Activated T-cell treated with anti-CD3 and anti-CD28 coated beads for 24 hours (primary cell): ENCODE measurements around the gene MRPL49.

Experiments used
- DNase-seq: peaks from one replicate; pipeline ENCODE4 v3.0.0-alpha.2; 2020; ENCODE audit warnings: low read depth

The MRPL49 gene

GRCh38 chr11:65121865-65122696, at the start of gene MRPL49, which contains the start of gene FAU:
Gene MRPL49 (plus strand): TSS chr11:65122321. CDS start chr11:65122347, 26 bp downstream.
Gene FAU (minus strand): TSS chr11:65122134. CDS start chr11:65121813, 321 bp downstream.
- peak; percentile 98 for DNase-seq

- DNase-seq = no peak
Measured at GRCh38 chr11:65072631-65072966, 49.5 kb upstream of the MRPL49 start.

- no peak for DNase-seq
Measured at GRCh38 chr11:65077451-65077850, 44.7 kb upstream of the MRPL49 start.

- peak; percentile 54 for DNase-seq
Measured at GRCh38 chr11:65078151-65078550, 44.0 kb upstream of the MRPL49 start.

GRCh38 chr11:65078786-65079342, 43.3 kb upstream of the MRPL49 start:
- no peak for DNase-seq

GRCh38 chr11:65083134-65083833, 38.8 kb upstream of the MRPL49 start:
- DNase-seq = no peak

GRCh38 chr11:65083834-65084597, 38.1 kb upstream of the MRPL49 start, which contains the start of the genes CDCA5 and ZFPL1:
Gene CDCA5 (minus strand): TSS chr11:65084040. CDS start chr11:65083978, 62 bp downstream.
Gene ZFPL1 (plus strand): TSS chr11:65084222. CDS start chr11:65084699, 477 bp downstream.
- DNase-seq = peak; percentile 94

GRCh38 chr11:65084598-65085375, 37.3 kb upstream of the MRPL49 start:
- no peak for DNase-seq

GRCh38 chr11:65085446-65085845, 36.7 kb upstream of the MRPL49 start:
- no peak for DNase-seq

GRCh38 chr11:65086809-65087208, 35.3 kb upstream of the MRPL49 start:
- DNase-seq = no peak

- no peak for DNase-seq
Measured at GRCh38 chr11:65087216-65087615, 34.9 kb upstream of the MRPL49 start.

GRCh38 chr11:65087827-65088226, 34.3 kb upstream of the MRPL49 start:
- no peak for DNase-seq

- DNase-seq = no peak
Measured at GRCh38 chr11:65089621-65090020, 32.5 kb upstream of the MRPL49 start.

GRCh38 chr11:65090628-65091027, 31.5 kb upstream of the MRPL49 start:
- no peak for DNase-seq

- DNase-seq = no peak
Measured at GRCh38 chr11:65095427-65095826, 26.7 kb upstream of the MRPL49 start.

- DNase-seq = peak; percentile 77
Measured at GRCh38 chr11:65095974-65096806, 25.9 kb upstream of the MRPL49 start, which contains the start of gene VPS51. Gene VPS51 (plus strand): TSS chr11:65096214. CDS start chr11:65096251, 37 bp downstream.

- DNase-seq = no peak
Measured at GRCh38 chr11:65096926-65097325, 25.2 kb upstream of the MRPL49 start.

GRCh38 chr11:65100674-65101350, 21.3 kb upstream of the MRPL49 start:
- DNase-seq = no peak
